Measurements from ENCODE around the gene CELA2A. TPM values are rescaled to one million over a fixed set of nuclear protein-coding genes. Genes with fewer than 3 reads are reported as not detected.

CELA2A gene
- polyA plus RNA-seq, 3 donors: not detected

GRCh38 chr1:15442759-15443158 lies 13.8 kb upstream of the CELA2A start:
- Histone ChIP-seq H3K27ac (ENCODE audit: low read depth in 1 of 2, low read length in 2 of 2) (no peak overlapping the region), H3K36me3 (replicated peaks in 1 of 2; ENCODE audit: control insufficient read depth in 1 of 2, insufficient read depth in 2 of 2, low read length in 2 of 2) (no peaks in the 10 kb centered on the region), H3K27me3 (ENCODE audit: control insufficient read depth in 2 of 2, insufficient read depth in 2 of 2, low read length in 2 of 2) (peaks cover 0 to 13% of the 10 kb centered on the region in 2 donors), H3K4me1 (ENCODE audit: control insufficient read depth in 1 of 2, insufficient read depth in 2 of 2, low read length in 2 of 2) (no peaks in the 10 kb centered on the region), H3K4me2 (replicated peaks; ENCODE audit: extremely low read depth, low read length, poor library complexity, severe bottlenecking) (no peak overlapping the region), H3K9me3 (replicated peaks in 1 of 2; ENCODE audit: control insufficient read depth in 1 of 2, insufficient read depth in 1 of 2, low read length in 2 of 2) (no peaks in the 10 kb centered on the region), H2AFZ (ENCODE audit: insufficient read depth, low read depth, low read length, poor library complexity, severe bottlenecking) (no peak overlapping the region), H3K79me2 (ENCODE audit: insufficient read depth, low read length) (no peaks in the 10 kb centered on the region), H3K9ac (ENCODE audit: insufficient read depth, low read length, poor library complexity, severe bottlenecking) (no peak overlapping the region), H3K4me3 (replicated peaks in 1 of 3; ENCODE audit: low read depth in 2 of 3, low read length in 3 of 3) (no peak overlapping the region), H4K20me1 (ENCODE audit: insufficient read depth, low read length) (no peaks in the 10 kb centered on the region)
- 91% methylated on average over 4 of the region's 5 CpGs for WGBS (ENCODE audit: insufficient coverage)
- Mint-ChIP-seq H3K27ac (no peak overlapping the region), H3K4me3 (no peak overlapping the region), H3K9me3 (no peaks in the 10 kb centered on the region), H3K4me1 (no peaks in the 10 kb centered on the region), H3K27me3 (ENCODE audit: low read depth in 3 of 3) (peaks cover 2 to 24% (median 14%) of the 10 kb centered on the region in 3 donors), H3K36me3 (no peaks in the 10 kb centered on the region)
- no peak for DNase-seq
- TF ChIP-seq CTCF (IDR thresholded peaks at IDR 0.05): no peak
- intact Hi-C loops (cut with micrococcal nuclease): no loop called here

- no peaks in the 10 kb centered on the region for H3K79me2 ChIP-seq (ENCODE audit: insufficient read depth, low read length)
- no peaks in the 10 kb centered on the region for H3K36me3 Mint-ChIP-seq
- H3K4me3 ChIP-seq (replicated peaks in 1 of 3; ENCODE audit: low read depth in 2 of 3, low read length in 3 of 3): no peak overlapping the region
- H3K36me3 ChIP-seq (replicated peaks in 1 of 2; ENCODE audit: control insufficient read depth in 1 of 2, insufficient read depth in 2 of 2, low read length in 2 of 2): no peaks in the 10 kb centered on the region
- peaks cover 0 to 13% of the 10 kb centered on the region in 2 donors for H3K27me3 ChIP-seq (ENCODE audit: control insufficient read depth in 2 of 2, insufficient read depth in 2 of 2, low read length in 2 of 2)
- H3K4me1 ChIP-seq (ENCODE audit: control insufficient read depth in 1 of 2, insufficient read depth in 2 of 2, low read length in 2 of 2): no peaks in the 10 kb centered on the region
- no peak overlapping the region for H3K27ac ChIP-seq (ENCODE audit: low read depth in 1 of 2, low read length in 2 of 2)
- TF ChIP-seq CTCF (IDR thresholded peaks at IDR 0.05): no peak
- peaks cover 2 to 24% (median 15%) of the 10 kb centered on the region in 3 donors for H3K27me3 Mint-ChIP-seq (ENCODE audit: low read depth in 3 of 3)
- no peak for DNase-seq
- no peak overlapping the region for H3K4me2 ChIP-seq (replicated peaks; ENCODE audit: extremely low read depth, low read length, poor library complexity, severe bottlenecking)
- no peak overlapping the region for H3K27ac Mint-ChIP-seq
- no peak overlapping the region for H3K4me3 Mint-ChIP-seq
- H2AFZ ChIP-seq (ENCODE audit: insufficient read depth, low read depth, low read length, poor library complexity, severe bottlenecking): no peak overlapping the region
- WGBS (ENCODE audit: insufficient coverage): 98% methylated on average over 4 of the region's 5 CpGs
- no peaks in the 10 kb centered on the region for H4K20me1 ChIP-seq (ENCODE audit: insufficient read depth, low read length)
- H3K9me3 ChIP-seq (replicated peaks in 1 of 2; ENCODE audit: control insufficient read depth in 1 of 2, insufficient read depth in 1 of 2, low read length in 2 of 2): no peaks in the 10 kb centered on the region
- no peaks in the 10 kb centered on the region for H3K4me1 Mint-ChIP-seq
- no peaks in the 10 kb centered on the region for H3K9me3 Mint-ChIP-seq
- H3K9ac ChIP-seq (ENCODE audit: insufficient read depth, low read length, poor library complexity, severe bottlenecking): no peak overlapping the region
- intact Hi-C loops (cut with micrococcal nuclease): no loop called here
These were observed 13.3 kb upstream of the CELA2A start for GRCh38 chr1:15443281-15443680.
